HUES6 (cell line): Measurements from ENCODE around the gene CTIF.
"Not testable (repeated sequence)": the region's sequence is repeated elsewhere in the genome, so short reads cannot be mapped to it uniquely, and the experiment has no call there.

Experiments
- H3K27ac ChIP-seq: 2 replicates; pipeline ENCODE4 v1.7.0; 2013; ENCODE audit warnings: low read depth, mild to moderate bottlenecking, low read length, inconsistent platforms
- H3K27me3 ChIP-seq: 2 replicates; pipeline ENCODE4 v1.6.1; 2013; ENCODE audit warnings: low read length; ENCODE audit not compliant: control insufficient read depth, insufficient read depth
- H3K36me3 ChIP-seq: 2 replicates; pipeline ENCODE4 v1.6.1; 2013; ENCODE audit warnings: low read length; ENCODE audit not compliant: control insufficient read depth, insufficient read depth
- H3K4me1 ChIP-seq: 2 replicates; pipeline ENCODE4 v1.6.1; 2013; ENCODE audit warnings: low read length; ENCODE audit not compliant: control insufficient read depth, insufficient read depth
- H3K4me3 ChIP-seq: 2 replicates; pipeline ENCODE4 v1.5.1; 2013; ENCODE audit warnings: low read depth, low read length
- H3K9ac ChIP-seq: one replicate; pipeline ENCODE4 v1.6.1; 2013; ENCODE audit warnings: mild to moderate bottlenecking, low read length
- H3K9me3 ChIP-seq: 2 replicates; pipeline ENCODE4 v1.6.1; 2013; ENCODE audit warnings: low read depth, low read length; ENCODE audit not compliant: control insufficient read depth, insufficient read depth

The CTIF gene

DNA sequence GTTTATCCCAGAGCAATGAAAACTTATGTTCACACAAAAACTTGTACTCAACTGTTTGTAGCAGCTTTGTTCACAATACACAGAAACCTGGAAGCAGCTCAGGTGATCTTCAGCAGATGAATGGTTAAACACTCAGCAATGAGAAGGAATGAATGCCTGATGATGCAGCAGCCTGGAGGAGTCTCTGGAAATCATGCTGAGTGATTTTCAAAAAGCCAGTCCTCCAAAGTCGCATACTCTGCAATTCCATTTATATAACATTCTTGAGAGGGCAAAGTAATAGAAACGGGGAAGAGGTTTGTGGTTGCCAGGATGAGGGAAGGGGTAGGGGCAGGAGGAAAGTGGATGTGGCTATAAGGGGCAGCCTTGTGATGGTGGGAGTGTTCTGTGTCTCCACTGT lies 108.1 kb downstream of the CTIF start:
- Histone ChIP-seq H3K9me3 (peaks cover 8% of the 10 kb centered on the region), H3K27ac (no peak overlapping the region), H3K36me3 (no peaks in the 10 kb centered on the region; the same call in 1 of the 2 replicates), H3K4me3 (no peak overlapping the region), H3K4me1 (peaks cover 8% of the 10 kb centered on the region), H3K27me3 (no peaks in the 10 kb centered on the region), H3K9ac (no peak overlapping the region)

DNA sequence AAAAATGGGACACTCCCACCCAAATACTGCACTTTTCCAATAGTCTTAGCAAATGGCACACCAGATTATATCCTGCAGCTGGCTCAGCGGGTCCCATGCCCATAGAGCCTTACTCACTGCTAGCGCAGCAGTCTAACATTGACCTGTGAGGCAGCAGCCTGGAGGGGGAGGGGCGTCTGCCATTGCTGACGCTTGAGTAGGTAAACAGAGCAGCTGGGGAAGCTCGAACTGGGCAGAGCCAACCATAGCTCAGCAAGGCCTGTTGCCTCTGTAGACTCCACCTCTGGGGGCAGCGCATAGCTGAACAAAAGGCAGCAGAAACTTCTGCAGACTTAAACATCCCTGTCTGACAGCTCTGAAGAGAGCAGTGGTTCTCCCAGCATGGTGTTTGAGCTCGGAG lies 110.4 kb downstream of the CTIF start:
- Histone ChIP-seq H3K9ac (no peak overlapping the region), H3K27ac (no peak overlapping the region), H3K27me3 (no peaks in the 10 kb centered on the region), H3K9me3 (no peaks in the 10 kb centered on the region), H3K36me3 (no peaks in the 10 kb centered on the region), H3K4me1 (peaks cover 8% of the 10 kb centered on the region), H3K4me3 (no peak overlapping the region)

- not testable (repeated sequence) for H3K9ac ChIP-seq, H3K27me3 ChIP-seq, H3K27ac ChIP-seq, H3K4me1 ChIP-seq, H3K4me3 ChIP-seq, H3K36me3 ChIP-seq
- H3K9me3 ChIP-seq, result peaks cover 13% of the 10 kb centered on the region
Observed at GRCh38 chr18:48654591-48654990, 115.8 kb downstream of the CTIF start.

- H3K4me3 ChIP-seq, result no peak overlapping the region
- H3K36me3 ChIP-seq, result no peaks in the 10 kb centered on the region
- H3K4me1 ChIP-seq, result no peaks in the 10 kb centered on the region
- no peak overlapping the region for H3K9ac ChIP-seq
- H3K27me3 ChIP-seq, result no peaks in the 10 kb centered on the region
- H3K9me3 ChIP-seq, result peaks cover 13% of the 10 kb centered on the region
- no peak overlapping the region for H3K27ac ChIP-seq
Observed at GRCh38 chr18:48655508-48655907, 116.7 kb downstream of the CTIF start.

DNA sequence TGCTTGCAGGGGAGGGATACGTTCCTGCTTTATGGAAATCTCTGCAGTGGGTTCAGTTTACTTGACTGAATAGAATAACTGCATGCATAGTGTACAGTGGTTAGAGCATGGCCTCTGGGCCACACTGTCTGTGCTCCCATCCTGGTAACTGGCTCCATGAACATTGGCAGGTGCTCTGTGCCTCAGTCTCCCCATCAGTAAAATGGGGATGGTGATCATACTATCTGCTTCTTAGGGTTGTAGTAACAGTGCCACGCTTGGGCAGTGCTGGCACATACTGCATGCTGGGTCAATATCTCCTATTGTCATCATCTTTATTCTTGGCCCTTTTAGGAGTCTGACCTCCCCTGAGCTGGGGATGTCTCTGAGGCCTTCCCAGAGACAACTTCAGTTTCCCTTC lies 117.3 kb downstream of the CTIF start:
- no peaks in the 10 kb centered on the region for H3K36me3 ChIP-seq
- no peaks in the 10 kb centered on the region for H3K4me1 ChIP-seq
- H3K9ac ChIP-seq, result no peak overlapping the region
- H3K9me3 ChIP-seq, result peaks cover 13% of the 10 kb centered on the region
- H3K27ac ChIP-seq, result no peak overlapping the region
- no peak overlapping the region for H3K4me3 ChIP-seq
- H3K27me3 ChIP-seq, result no peaks in the 10 kb centered on the region

- Histone ChIP-seq H3K36me3 (no peaks in the 10 kb centered on the region), H3K27ac (no peak overlapping the region), H3K27me3 (no peaks in the 10 kb centered on the region), H3K9ac (no peak overlapping the region), H3K4me1 (no peaks in the 10 kb centered on the region), H3K9me3 (peaks cover 13% of the 10 kb centered on the region), H3K4me3 (no peak overlapping the region)
Observed at GRCh38 chr18:48656582-48656981, 117.8 kb downstream of the CTIF start.

DNA sequence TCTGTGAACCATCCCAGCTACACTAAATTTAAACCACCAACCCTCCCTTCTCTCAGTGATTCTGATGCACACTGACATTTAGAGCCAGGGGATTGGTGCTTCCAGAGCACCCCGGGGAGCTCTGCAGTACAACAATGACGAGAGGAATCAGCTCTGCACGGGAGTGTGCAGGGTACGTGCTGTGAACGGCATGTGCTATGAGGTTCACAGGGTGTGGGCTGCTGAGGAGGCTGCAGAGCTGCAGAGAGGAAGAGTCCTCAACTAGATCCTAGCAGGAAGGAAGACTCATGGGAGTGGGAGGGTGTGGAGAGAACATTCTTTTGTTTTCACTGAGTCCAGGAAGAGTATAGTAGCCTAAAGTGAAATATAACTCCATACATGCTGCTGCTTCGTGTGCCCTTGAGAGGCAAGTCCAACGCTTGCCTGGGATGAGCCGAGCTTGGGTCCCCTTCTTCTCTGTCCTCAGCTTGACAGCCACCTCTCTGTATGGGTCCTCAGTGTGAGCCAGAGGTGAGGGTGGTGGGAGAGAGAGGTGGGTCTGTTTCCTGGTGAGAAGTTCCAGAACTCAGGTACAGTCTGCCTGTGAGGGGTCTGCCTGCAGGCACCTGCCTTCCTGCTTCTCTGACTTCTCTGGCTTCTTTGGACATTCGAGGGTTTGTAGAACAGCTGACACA lies 118.8 kb downstream of the CTIF start:
- Histone ChIP-seq H3K4me1 (peaks cover 5% of the 10 kb centered on the region; the same call in 1 of the 2 replicates), H3K27me3 (no peaks in the 10 kb centered on the region), H3K4me3 (no peak overlapping the region), H3K27ac (no peak overlapping the region), H3K9me3 (peaks cover 13% of the 10 kb centered on the region), H3K9ac (no peak overlapping the region), H3K36me3 (no peaks in the 10 kb centered on the region)

- no peak overlapping the region for H3K4me3 ChIP-seq
- H3K27me3 ChIP-seq, result no peaks in the 10 kb centered on the region
- H3K36me3 ChIP-seq, result no peaks in the 10 kb centered on the region
- H3K4me1 ChIP-seq, result peaks cover 5% of the 10 kb centered on the region; the same call in 1 of the 2 replicates
- H3K9ac ChIP-seq, result no peak overlapping the region
- H3K9me3 ChIP-seq, result peaks cover 13% of the 10 kb centered on the region
- H3K27ac ChIP-seq, result no peak overlapping the region
Observed at GRCh38 chr18:48658721-48659120, 119.9 kb downstream of the CTIF start.

DNA sequence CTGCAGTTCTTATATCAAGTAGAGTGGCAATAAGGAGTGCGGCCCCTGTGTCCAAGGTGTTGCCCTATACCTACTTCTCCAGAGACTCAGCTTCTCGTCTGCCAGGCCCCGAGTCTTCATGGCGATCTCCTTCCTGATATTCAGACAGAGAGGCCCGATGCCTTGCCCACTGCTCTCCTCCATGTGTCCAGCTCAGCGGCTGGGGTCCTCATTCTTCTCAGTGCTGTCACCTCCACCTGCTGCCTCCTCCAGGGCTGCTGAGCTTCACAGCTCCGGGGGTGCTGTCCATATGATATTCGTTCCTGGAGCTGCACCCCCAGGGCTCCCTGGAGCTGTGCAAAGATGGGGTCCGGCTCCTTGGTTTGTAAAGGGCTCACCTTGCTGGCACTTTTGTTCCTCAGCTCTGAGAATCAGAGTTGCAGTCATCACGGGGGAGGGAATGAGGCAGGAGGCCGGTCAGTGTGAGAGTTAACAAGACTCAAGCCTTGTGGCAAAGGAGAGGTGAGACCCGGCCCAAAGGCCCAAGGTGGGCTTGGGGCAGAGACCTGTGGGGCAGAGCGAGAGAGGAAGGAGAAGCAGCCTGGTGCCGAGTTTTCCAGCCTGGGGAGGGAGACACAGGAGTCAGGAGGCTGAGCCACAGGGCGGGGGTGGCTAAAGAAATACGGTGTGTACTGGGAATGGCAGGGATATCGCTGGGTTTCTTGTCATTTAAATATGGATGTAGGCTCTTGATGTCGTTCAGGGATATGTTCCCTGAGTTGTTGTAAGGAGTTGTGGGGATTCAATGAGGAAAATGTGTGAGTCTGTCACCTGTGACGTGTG lies 120.6 kb downstream of the CTIF start:
- no peak overlapping the region for H3K4me3 ChIP-seq
- H3K9ac ChIP-seq, result no peak overlapping the region
- H3K4me1 ChIP-seq, result peaks cover 5% of the 10 kb centered on the region; the same call in 1 of the 2 replicates
- H3K27me3 ChIP-seq, result no peaks in the 10 kb centered on the region
- H3K27ac ChIP-seq, result no peak overlapping the region
- H3K9me3 ChIP-seq, result peaks cover 13% of the 10 kb centered on the region
- no peaks in the 10 kb centered on the region for H3K36me3 ChIP-seq

DNA sequence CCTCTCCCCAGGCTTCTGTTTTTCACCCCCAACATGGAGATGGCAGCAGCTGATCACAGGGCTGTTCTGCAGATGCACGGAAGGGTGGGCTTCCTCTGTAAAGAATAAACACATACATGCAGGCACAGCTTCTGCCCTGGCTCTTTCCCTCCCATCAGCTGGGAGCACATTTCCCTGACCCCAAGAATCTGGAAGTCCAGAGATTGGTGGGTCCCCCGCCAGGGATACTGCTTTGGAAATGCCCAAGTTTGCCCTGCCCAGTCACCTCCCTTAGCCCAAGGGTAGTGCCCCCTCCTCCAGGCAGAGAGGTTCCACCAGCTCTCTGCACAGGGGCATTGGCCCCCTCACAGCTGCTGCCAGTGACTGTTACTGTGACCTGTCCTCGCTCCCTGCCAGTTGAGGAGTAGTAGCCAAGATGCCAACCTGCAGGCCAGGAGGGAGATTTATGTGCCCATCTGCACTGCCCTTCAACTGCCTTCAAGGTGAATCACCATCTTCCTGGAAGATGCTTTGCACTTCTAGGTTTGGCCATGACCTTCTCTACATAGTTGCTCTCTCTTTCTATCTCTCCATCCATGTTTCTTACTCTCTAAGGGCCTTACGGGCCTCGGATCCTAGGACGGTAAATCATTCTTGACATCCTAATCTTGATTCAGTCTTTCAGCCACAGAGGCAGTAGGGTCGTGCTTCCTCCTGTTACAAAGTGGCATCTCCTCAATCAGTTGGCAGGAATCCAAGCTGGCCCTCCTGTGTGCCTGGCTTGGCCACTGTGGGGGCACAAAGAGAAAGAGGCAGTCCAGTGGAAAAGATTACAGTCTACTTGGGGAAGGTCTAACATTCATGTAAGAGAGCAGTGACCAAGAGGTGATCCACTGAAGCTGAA lies 121.8 kb downstream of the CTIF start:
- Histone ChIP-seq H3K36me3 (peaks cover 5% of the 10 kb centered on the region; the same call in 1 of the 2 replicates), H3K27ac (no peak overlapping the region), H3K4me3 (no peak overlapping the region), H3K9me3 (peaks cover 16% of the 10 kb centered on the region), H3K27me3 (no peaks in the 10 kb centered on the region), H3K4me1 (peaks cover 5% of the 10 kb centered on the region; the same call in 1 of the 2 replicates), H3K9ac (no peak overlapping the region)
